ENCODE measurements around the gene PHLDB1.

- TF ChIP-seq POLR2A (IDR thresholded peaks at IDR 0.05; ENCODE audit: low read depth, low read length): no peak
- no peak for TF ChIP-seq POLR2AphosphoS5 (IDR thresholded peaks at IDR 0.05; ENCODE audit: low read depth, low read length)
- TF ChIP-seq SPI1 (IDR thresholded peaks at IDR 0.05; ENCODE audit: low read depth, low read length): no peak
These were observed 66.1 kb downstream of the PHLDB1 start for GRCh38 chr11:118673361-118674081.

Data from GM12891 (cell line).